HFFc6 (cell line): ENCODE measurements around the gene CPNE1. TPM values are rescaled to one million over a fixed set of nuclear protein-coding genes. Genes with fewer than 3 reads are reported as not detected.

Experiments used
- DNase-seq: peaks from one replicate; pipeline ENCODE4 v3.0.0-alpha.2; 2018
- H3K27ac Mint-ChIP-seq: 2 replicates; pipeline ENCODE4 v1.8.0; 2020; ENCODE audit warnings: mild to moderate bottlenecking, mixed read lengths
- H3K27me3 Mint-ChIP-seq: 2 replicates; pipeline ENCODE4 v1.8.0; 2021; ENCODE audit warnings: mild to moderate bottlenecking, moderate library complexity, mixed read lengths; ENCODE audit not compliant: insufficient read depth
- H3K36me3 Mint-ChIP-seq: 2 replicates; pipeline ENCODE4 v1.8.0; 2021; ENCODE audit warnings: low read depth, mixed read lengths
- H3K4me1 Mint-ChIP-seq: 2 replicates; pipeline ENCODE4 v1.8.0; 2020; ENCODE audit warnings: low read depth, mixed read lengths
- H3K4me3 Mint-ChIP-seq: 2 replicates; pipeline ENCODE4 v1.8.0; 2020; ENCODE audit warnings: mild to moderate bottlenecking, moderate library complexity, mixed read lengths
- H3K9me3 Mint-ChIP-seq: 2 replicates; pipeline ENCODE4 v1.8.0; 2020; ENCODE audit warnings: mild to moderate bottlenecking, mixed read lengths
- CTCF ChIP-seq: fragments of 200-600 bp; sonication (generic); IDR thresholded peaks from 2 replicates; pipeline ENCODE4 v1.5.0; 2021; ENCODE audit warnings: antibody characterized with exemption, mild to moderate bottlenecking
- total RNA-seq, 6 experiments: library from RNA; stranded (reverse); fragmentation: NEBNext Ultra II Directional; extraction: Animal tissue kit (Norgen Biotek cat#: 25700); gene quantifications; 2 replicates in 1 of 6; 3 replicates in 5 of 6; pipeline ENCODE4 v1.2.3, GENCODE V29; 2021

Gene CPNE1
- total RNA-seq, 6 experiments from 2014 or later = 200 to 230 (median 213) TPM

- DNase-seq = peak; percentile 6
- TF ChIP-seq CTCF = no peak
- Mint-ChIP-seq H3K4me3 (peak overlapping the region; percentile 89), H3K9me3 (no peaks in the 10 kb centered on the region), H3K27ac (peak overlapping the region; percentile 97), H3K4me1 (peaks cover 28% of the 10 kb centered on the region), H3K27me3 (peaks cover 13% of the 10 kb centered on the region), H3K36me3 (no peaks in the 10 kb centered on the region; the same call in 1 of the 2 replicates)
These were observed 46.2 kb downstream of the CPNE1 start for GRCh38 chr20:35618263-35619131.

- H3K9me3 Mint-ChIP-seq = no peaks in the 10 kb centered on the region
- DNase-seq = peak; percentile 39
- H3K4me1 Mint-ChIP-seq = peaks cover 28% of the 10 kb centered on the region
- H3K27me3 Mint-ChIP-seq = peaks cover 13% of the 10 kb centered on the region
- TF ChIP-seq CTCF = peak; percentile 62
- H3K36me3 Mint-ChIP-seq = no peaks in the 10 kb centered on the region; the same call in 1 of the 2 replicates
- peak overlapping the region; percentile 89 for H3K4me3 Mint-ChIP-seq
- peak overlapping the region; percentile 97 for H3K27ac Mint-ChIP-seq
These were observed 47.1 kb downstream of the CPNE1 start for GRCh38 chr20:35617397-35618262.

GRCh38 chr20:35616465-35617396, 48.0 kb downstream of the CPNE1 start:
- H3K27ac Mint-ChIP-seq = peak overlapping the region; percentile 97
- H3K36me3 Mint-ChIP-seq = no peaks in the 10 kb centered on the region; the same call in 1 of the 2 replicates
- peaks cover 13% of the 10 kb centered on the region for H3K27me3 Mint-ChIP-seq
- TF ChIP-seq CTCF = no peak
- peaks cover 28% of the 10 kb centered on the region for H3K4me1 Mint-ChIP-seq
- H3K4me3 Mint-ChIP-seq = peak overlapping the region; percentile 89
- H3K9me3 Mint-ChIP-seq = no peaks in the 10 kb centered on the region
- DNase-seq = peak; percentile 99

GRCh38 chr20:35615667-35616464, 48.8 kb downstream of the CPNE1 start, which contains the start of gene SPAG4:
Gene SPAG4, plus strand, starts transcription at chr20:35615829. Its CDS starts 175 bp downstream, at chr20:35616004.
- TF ChIP-seq CTCF = no peak
- Mint-ChIP-seq H3K27me3 (peaks cover 13% of the 10 kb centered on the region), H3K4me1 (peaks cover 28% of the 10 kb centered on the region), H3K9me3 (no peaks in the 10 kb centered on the region), H3K36me3 (no peaks in the 10 kb centered on the region), H3K27ac (peak within 1 kb of the TSS; percentile 97), H3K4me3 (peak within 1 kb of the TSS; percentile 89)
- DNase-seq = peak; percentile 38
